HG03439 (cell line): ENCODE measurements around the gene HOMER3.
"Not testable (repeated sequence)": the region's sequence is repeated elsewhere in the genome, so short reads cannot be mapped to it uniquely, and the experiment has no call there.

Source experiments
- ATAC-seq: cut with Tn5 transposase; IDR thresholded peaks from one replicate; pipeline ENCODE4 v1.9.1; 2021; ENCODE audit warnings: mild to moderate bottlenecking, moderate library complexity; ENCODE audit not compliant: unreplicated experiment

Gene HOMER3

GRCh38 chr19:18903156-18904037 is 37.6 kb downstream of the HOMER3 start:
- no peak for ATAC-seq

- not testable (repeated sequence) for ATAC-seq
Observed at GRCh38 chr19:18902519-18902918, 38.5 kb downstream of the HOMER3 start.

- ATAC-seq = no peak
Observed at GRCh38 chr19:18901491-18901890, 39.5 kb downstream of the HOMER3 start.

- ATAC-seq = no peak
Observed at GRCh38 chr19:18900700-18901481, 40.1 kb downstream of the HOMER3 start.

- no peak for ATAC-seq
Observed at GRCh38 chr19:18899624-18900560, 41.1 kb downstream of the HOMER3 start.

- no peak for ATAC-seq
Observed at GRCh38 chr19:18898607-18899408, 42.2 kb downstream of the HOMER3 start.

- no peak for ATAC-seq
Observed at GRCh38 chr19:18898081-18898606, 42.9 kb downstream of the HOMER3 start.

GRCh38 chr19:18897094-18898029 is 43.7 kb downstream of the HOMER3 start:
- no peak for ATAC-seq

- no peak for ATAC-seq
Observed at GRCh38 chr19:18896421-18896841, 44.6 kb downstream of the HOMER3 start.

GRCh38 chr19:18895824-18896341 is 45.1 kb downstream of the HOMER3 start, which contains the start of gene CERS1:
CERS1 (minus strand) TSS chr19:18896158; CDS start chr19:18896072, 86 bp downstream.
- no peak for ATAC-seq

GRCh38 chr19:18895038-18895823 is 45.8 kb downstream of the HOMER3 start:
- no peak for ATAC-seq

- ATAC-seq = no peak
Observed at GRCh38 chr19:18894254-18895037, 46.6 kb downstream of the HOMER3 start.

- no peak for ATAC-seq
Observed at GRCh38 chr19:18893587-18894253, 47.3 kb downstream of the HOMER3 start.

- no peak for ATAC-seq
Observed at GRCh38 chr19:18889949-18890745, 50.9 kb downstream of the HOMER3 start.

GRCh38 chr19:18886972-18887371 is 54.0 kb downstream of the HOMER3 start:
- no peak for ATAC-seq
